Bronchial epithelial cell (primary cell): ENCODE measurements around the gene FAM78B. TPM values are rescaled to one million over a fixed set of nuclear protein-coding genes. Genes with fewer than 3 reads are reported as not detected.

Experiments
- DNase-seq: peaks from one replicate; pipeline ENCODE4 v3.0.0-alpha.2; 2010; ENCODE audit warnings: low read depth
- FAIRE-seq: peaks from 2 replicates; lab custom pipeline; 2011; peaks lifted over from hg19 to GRCh38; lab: Jason Lieb, UNC
- H3K27me3 ChIP-seq: 2 replicates; pipeline ENCODE4 v1.5.1; 2011; ENCODE audit warnings: low read length; ENCODE audit not compliant: control insufficient read depth, insufficient read depth
- H3K36me3 ChIP-seq: 2 replicates; pipeline ENCODE4 v1.5.1; 2011; ENCODE audit warnings: low read length; ENCODE audit not compliant: control insufficient read depth, insufficient read depth
- H3K4me3 ChIP-seq: 2 replicates; pipeline ENCODE4 v1.5.1; 2011; ENCODE audit warnings: mild to moderate bottlenecking, low read depth, low read length, control low read depth
- total RNA-seq: library from RNA; depleted of rRNA; stranded (reverse); fragments of >200 nt; gene quantifications from 2 replicates; pipeline ENCODE4 v1.2.1, GENCODE V29; 2014
- TF ChIP-seq, protein P1 (sequence below): IDR thresholded peaks from 2 replicates; pipeline ENCODE4 v1.5.1; 2011; ENCODE audit warnings: mild to moderate bottlenecking, moderate library complexity, low read length, control low read depth, inconsistent platforms; ENCODE audit not compliant: insufficient read depth, severe bottlenecking

Gene FAM78B
- total RNA-seq, 1 donor from 2014 or later, result 0.26 TPM

DNA sequence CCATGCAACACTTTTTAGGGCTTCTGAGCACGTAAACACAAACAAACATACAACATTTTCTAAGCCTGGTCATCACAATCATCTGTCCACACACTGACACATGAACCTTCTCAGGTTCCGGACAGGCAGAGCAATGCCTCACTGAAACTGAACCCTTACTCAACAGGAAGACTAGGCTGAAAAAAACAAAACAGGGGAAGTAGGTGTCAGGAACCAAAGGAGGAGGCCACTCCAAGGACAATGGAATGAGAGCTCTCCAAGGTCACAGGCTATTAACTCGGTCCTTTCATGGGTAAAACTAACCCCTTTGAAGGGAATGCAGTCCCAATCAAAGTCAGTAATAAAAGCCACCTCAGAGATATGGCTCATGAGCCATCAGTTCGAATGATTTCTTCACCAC lies 76.6 kb downstream of the FAM78B start:
- H3K27me3 ChIP-seq, result no peaks in the 10 kb centered on the region
- no peak overlapping the region for H3K4me3 ChIP-seq
- TF ChIP-seq, protein P1, sequence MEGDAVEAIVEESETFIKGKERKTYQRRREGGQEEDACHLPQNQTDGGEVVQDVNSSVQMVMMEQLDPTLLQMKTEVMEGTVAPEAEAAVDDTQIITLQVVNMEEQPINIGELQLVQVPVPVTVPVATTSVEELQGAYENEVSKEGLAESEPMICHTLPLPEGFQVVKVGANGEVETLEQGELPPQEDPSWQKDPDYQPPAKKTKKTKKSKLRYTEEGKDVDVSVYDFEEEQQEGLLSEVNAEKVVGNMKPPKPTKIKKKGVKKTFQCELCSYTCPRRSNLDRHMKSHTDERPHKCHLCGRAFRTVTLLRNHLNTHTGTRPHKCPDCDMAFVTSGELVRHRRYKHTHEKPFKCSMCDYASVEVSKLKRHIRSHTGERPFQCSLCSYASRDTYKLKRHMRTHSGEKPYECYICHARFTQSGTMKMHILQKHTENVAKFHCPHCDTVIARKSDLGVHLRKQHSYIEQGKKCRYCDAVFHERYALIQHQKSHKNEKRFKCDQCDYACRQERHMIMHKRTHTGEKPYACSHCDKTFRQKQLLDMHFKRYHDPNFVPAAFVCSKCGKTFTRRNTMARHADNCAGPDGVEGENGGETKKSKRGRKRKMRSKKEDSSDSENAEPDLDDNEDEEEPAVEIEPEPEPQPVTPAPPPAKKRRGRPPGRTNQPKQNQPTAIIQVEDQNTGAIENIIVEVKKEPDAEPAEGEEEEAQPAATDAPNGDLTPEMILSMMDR, result no peak
- FAIRE-seq (no peak), DNase-seq (no peak)
- H3K36me3 ChIP-seq, result no peaks in the 10 kb centered on the region

DNA sequence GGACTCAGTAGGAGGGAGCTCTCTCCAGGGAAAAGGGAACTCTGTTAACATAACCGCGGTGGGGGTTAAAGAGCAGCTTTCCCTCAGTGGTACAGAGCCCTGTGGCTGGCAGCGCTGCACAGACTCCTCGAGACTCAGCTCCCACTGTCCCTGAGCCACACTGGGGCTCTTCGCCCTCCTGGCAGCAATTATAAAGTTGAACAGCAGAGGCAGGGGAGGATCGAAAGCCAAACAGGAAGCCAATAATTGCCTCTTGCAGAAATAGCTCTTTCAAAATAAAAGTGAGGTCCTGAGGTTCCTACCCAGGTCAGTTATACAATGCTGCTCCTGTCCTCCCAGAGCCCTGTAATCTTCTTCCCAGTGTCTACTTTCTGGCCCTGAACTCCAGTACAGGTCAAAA lies 77.0 kb downstream of the FAM78B start:
- Histone ChIP-seq H3K4me3 (no peak overlapping the region), H3K36me3 (no peaks in the 10 kb centered on the region), H3K27me3 (no peaks in the 10 kb centered on the region)
- TF ChIP-seq, protein P1, result no peak
- no peak for FAIRE-seq
- DNase-seq, result no peak

GRCh38 chr1:166088572-166088955 lies 78.2 kb downstream of the FAM78B start:
- Histone ChIP-seq H3K27me3 (no peaks in the 10 kb centered on the region), H3K36me3 (no peaks in the 10 kb centered on the region), H3K4me3 (no peak overlapping the region)
- TF ChIP-seq, protein P1, result no peak
- no peak for FAIRE-seq
- no peak for DNase-seq

GRCh38 chr1:166087734-166088571 lies 78.8 kb downstream of the FAM78B start:
- FAIRE-seq (no peak), DNase-seq (no peak)
- Histone ChIP-seq H3K4me3 (no peak overlapping the region), H3K27me3 (no peaks in the 10 kb centered on the region), H3K36me3 (no peaks in the 10 kb centered on the region)
- TF ChIP-seq, protein P1, result no peak

GRCh38 chr1:166086113-166086883 lies 80.5 kb downstream of the FAM78B start:
- Histone ChIP-seq H3K36me3 (no peaks in the 10 kb centered on the region), H3K27me3 (no peaks in the 10 kb centered on the region), H3K4me3 (no peak overlapping the region)
- no peak for FAIRE-seq
- TF ChIP-seq, protein P1, result no peak
- no peak for DNase-seq
